H1 (cell line): ENCODE measurements around the gene SEMA3E. TPM values are rescaled to one million over a fixed set of nuclear protein-coding genes. Genes with fewer than 3 reads are reported as not detected.

Experiments
- CTCF ChIA-PET: fragments of 300-600 bp; sonication (Branson Sonifier 250); formaldehyde crosslinking; loops from one replicate; lab custom pipeline; 2021; ENCODE audit not compliant: partially characterized antibody; lab: Charles Lee
- POLR2A ChIA-PET: fragments of 300-600 bp; sonication (Branson Sonifier 250); formaldehyde crosslinking; loops from one replicate; lab custom pipeline; 2021; ENCODE audit warnings: inconsistent platforms; ENCODE audit not compliant: partially characterized antibody; lab: Charles Lee
- DNase-seq, 2 experiments: peaks; one replicate each; pipeline versions ENCODE4 v3.0.0 to v3.0.0-alpha.2; 2010 to 2022; ENCODE audit warnings: low spot score in 2 of 2, low read depth in 1 of 2, mixed read lengths in 1 of 2
- FAIRE-seq: peaks from 2 replicates; lab custom pipeline; 2011; peaks lifted over from hg19 to GRCh38; lab: Jason Lieb, UNC
- H2AFZ ChIP-seq: 2 replicates; pipeline ENCODE4 v1.8.1; 2012; ENCODE audit warnings: low read length, inconsistent platforms
- H2AK5ac ChIP-seq: 2 replicates; pipeline ENCODE4 v1.6.1; 2013; ENCODE audit warnings: low read depth, low read length
- H2BK120ac ChIP-seq: replicated peaks from 2 replicates; pipeline ENCODE3; 2013; ENCODE audit warnings: low read depth, low read length, inconsistent platforms
- H2BK12ac ChIP-seq: 2 replicates; pipeline ENCODE4 v1.6.1; 2013; ENCODE audit warnings: low read depth, low read length
- H2BK15ac ChIP-seq: 2 replicates; pipeline ENCODE4 v1.6.1; 2013; ENCODE audit warnings: low read length
- H2BK20ac ChIP-seq: 2 replicates; pipeline ENCODE4 v1.6.1; 2013; ENCODE audit warnings: low read length
- H2BK5ac ChIP-seq: 2 replicates; pipeline ENCODE4 v1.6.1; 2013; ENCODE audit warnings: low read depth, low read length
- H3K14ac ChIP-seq: 2 replicates; pipeline ENCODE4 v1.6.1; 2013; ENCODE audit warnings: inconsistent platforms; ENCODE audit not compliant: insufficient read length
- H3K18ac ChIP-seq: 2 replicates; pipeline ENCODE4 v1.6.1; 2013; ENCODE audit warnings: low read length; ENCODE audit errors: extremely low read depth
- H3K23ac ChIP-seq: 2 replicates; pipeline ENCODE4 v1.6.1; 2013; ENCODE audit warnings: inconsistent platforms; ENCODE audit not compliant: insufficient read length
- H3K23me2 ChIP-seq: 2 replicates; pipeline ENCODE4 v1.6.1; 2013; ENCODE audit warnings: low read depth, low read length
- H3K27ac ChIP-seq: 2 replicates; pipeline ENCODE4 v1.6.1; 2011; ENCODE audit warnings: low read depth, low read length, inconsistent platforms
- H3K27me3 ChIP-seq, 4 experiments: replicated peaks in 1 of 4; 1 replicate in 1 of 4; 2 replicates in 3 of 4; pipeline versions ENCODE4 v1.6.1 to v1.8.1; 2011 to 2013; ENCODE audit warnings: low read length in 3 of 4, mild to moderate bottlenecking in 3 of 4, inconsistent platforms in 2 of 4, mixed read lengths in 2 of 4, moderate library complexity in 1 of 4; ENCODE audit not compliant: control insufficient read depth in 3 of 4, insufficient read depth in 3 of 4; ENCODE audit errors: extremely low read depth in 1 of 4
- H3K36me3 ChIP-seq, 4 experiments: 2 replicates each; pipeline versions ENCODE4 v1.6.1 to v1.8.1; 2011 to 2013; ENCODE audit warnings: mild to moderate bottlenecking in 4 of 4, low read length in 3 of 4, moderate library complexity in 2 of 4, control low read depth in 1 of 4, inconsistent platforms in 1 of 4; ENCODE audit not compliant: insufficient read depth in 4 of 4, control insufficient read depth in 2 of 4
- H3K4ac ChIP-seq: replicated peaks from 2 replicates; pipeline ENCODE3; 2013; ENCODE audit warnings: low read length, low read depth, mixed read lengths, inconsistent platforms; ENCODE audit not compliant: insufficient read length
- H3K4me1 ChIP-seq, 4 experiments: replicated peaks in 1 of 4; 1 replicate in 1 of 4; 2 replicates in 3 of 4; pipeline versions ENCODE4 v1.6.1 to v1.8.1; 2011 to 2013; ENCODE audit warnings: low read length in 3 of 4, inconsistent platforms in 2 of 4, mixed read lengths in 1 of 4; ENCODE audit not compliant: insufficient read depth in 4 of 4, control insufficient read depth in 3 of 4
- H3K4me2 ChIP-seq, 2 experiments: 2 replicates each; pipeline versions ENCODE4 v1.6.1 to v1.8.1; 2011 to 2013; ENCODE audit warnings: low read depth in 2 of 2, low read length in 2 of 2, control low read depth in 1 of 2, inconsistent platforms in 1 of 2, mild to moderate bottlenecking in 1 of 2; ENCODE audit not compliant: insufficient read depth in 1 of 2
- H3K4me3 ChIP-seq, 4 experiments: fragments of 200-600, 300-600 bp in 1 of 4; sonication (generic), shearing (Covaris generic), sonication (Bioruptor Twin) in 1 of 4; 2 replicates each; pipeline versions ENCODE4 v1.5.1 to v1.8.1; 2011 to 2016; ENCODE audit warnings: low read length in 4 of 4, low read depth in 3 of 4, control low read depth in 2 of 4, inconsistent platforms in 2 of 4, mild to moderate bottlenecking in 2 of 4, mixed read lengths in 1 of 4, moderate library complexity in 1 of 4; ENCODE audit not compliant: insufficient read depth in 2 of 4; ENCODE audit errors: extremely low read depth in 1 of 4
- H3K56ac ChIP-seq: replicated peaks from 2 replicates; pipeline ENCODE3; 2013; ENCODE audit warnings: low read depth, mild to moderate bottlenecking, mixed read lengths, low read length, inconsistent platforms; ENCODE audit not compliant: insufficient read length
- H3K79me1 ChIP-seq: 2 replicates; pipeline ENCODE4 v1.6.1; 2013; ENCODE audit warnings: low read depth, low read length, control low read depth
- H3K79me2 ChIP-seq, 2 experiments: 2 replicates each; pipeline versions ENCODE4 v1.6.1 to v1.8.1; 2012 to 2013; ENCODE audit warnings: low read length in 2 of 2, mild to moderate bottlenecking in 2 of 2, inconsistent platforms in 1 of 2; ENCODE audit not compliant: insufficient read depth in 2 of 2, control insufficient read depth in 1 of 2
- H3K9ac ChIP-seq, 4 experiments: replicated peaks in 1 of 4; 1 replicate in 1 of 4; 2 replicates in 3 of 4; pipeline versions ENCODE4 v1.6.1 to v1.8.1; 2011 to 2013; ENCODE audit warnings: low read depth in 3 of 4, low read length in 3 of 4, control low read depth in 2 of 4, mild to moderate bottlenecking in 2 of 4, moderate library complexity in 2 of 4, inconsistent platforms in 1 of 4; ENCODE audit errors: extremely low read depth in 1 of 4
- H3K9me3 ChIP-seq, 2 experiments: 2 replicates each; pipeline versions ENCODE4 v1.6.1 to v1.8.1; 2012 to 2013; ENCODE audit warnings: mild to moderate bottlenecking in 2 of 2, moderate library complexity in 2 of 2, control low read depth in 1 of 2, inconsistent platforms in 1 of 2, low read depth in 1 of 2, low read length in 1 of 2, mixed read lengths in 1 of 2; ENCODE audit not compliant: insufficient read depth in 2 of 2
- H4K20me1 ChIP-seq, 2 experiments: replicated peaks in 1 of 2; 2 replicates each; pipeline versions ENCODE3 to v1.8.1; 2011 to 2013; ENCODE audit warnings: inconsistent platforms in 2 of 2, low read length in 2 of 2, mild to moderate bottlenecking in 1 of 2; ENCODE audit not compliant: insufficient read depth in 2 of 2, control insufficient read depth in 1 of 2
- H4K5ac ChIP-seq: 2 replicates; pipeline ENCODE4 v1.6.1; 2013; ENCODE audit warnings: low read length, low read depth, mixed read lengths, inconsistent platforms; ENCODE audit not compliant: insufficient read length
- H4K8ac ChIP-seq: 2 replicates; pipeline ENCODE4 v1.8.0; 2013; ENCODE audit warnings: mild to moderate bottlenecking, moderate library complexity, low read length, inconsistent platforms; ENCODE audit not compliant: insufficient read depth; ENCODE audit errors: extremely low read depth
- H4K91ac ChIP-seq: replicated peaks from 2 replicates; pipeline ENCODE3; 2013; ENCODE audit warnings: low read length, mixed read lengths, inconsistent platforms; ENCODE audit not compliant: insufficient read length
- ASH2L ChIP-seq: fragments of 200-600, 300-600 bp; sonication (generic); IDR thresholded peaks from one replicate; pipeline ENCODE4 v1.7.1; 2017; ENCODE audit warnings: low read length
- WGBS, 2 experiments: shearing (Covaris generic) in 1 of 2; methylation state at CpG; one replicate each; pipeline versions ENCODE4 v1.1.6 to v1.1.7; 2013 to 2015; ENCODE audit warnings: low lambda C conversion rate in 2 of 2, mixed read lengths in 2 of 2, inconsistent platforms in 1 of 2, low coverage in 1 of 2, missing lambda C conversion rate in 1 of 2; ENCODE audit not compliant: insufficient replicate concordance in 2 of 2, insufficient coverage in 1 of 2, insufficient read length in 1 of 2; ENCODE audit errors: extremely low coverage in 1 of 2, missing lambda C conversion rate in 1 of 2; 5-methylcytosine and 5-hydroxymethylcytosine counted together
- polyA plus RNA-seq, 7 experiments: library from polyadenylated mRNA; depleted of rRNA in 3 of 7; stranded (reverse) in 5 of 7; unstranded in 2 of 7; fragments of >200 nt in 5 of 7; fragments of 200-250 nt in 2 of 7; gene quantifications; 1 replicate in 5 of 7; 2 replicates in 1 of 7; 4 replicates in 1 of 7; pipeline versions ENCODE4 v1.2.1 to v1.2.3, GENCODE V29; 2011 to 2013; ENCODE audit warnings: missing spikeins in 2 of 7, mixed read lengths in 2 of 7
- total RNA-seq: library from RNA; stranded (reverse); fragmentation: NEBNext Ultra II Directional; extraction: Animal tissue kit (Norgen Biotek cat#: 25700); gene quantifications from 2 replicates; pipeline ENCODE4 v1.2.1, GENCODE V29; 2021

Gene SEMA3E
- total and polyA plus RNA-seq, 2 of the 8 experiments (the other 6 are each of a cell fraction or from before 2014, with no cell fraction given) = 0.93 to 0.94 TPM

GRCh38 chr7:83429493-83429892 lies 219.4 kb downstream of the SEMA3E start:
- Histone ChIP-seq H2BK20ac (peak overlapping the region; percentile 49; the same call in 1 of the 2 replicates), H2BK5ac (peak overlapping the region; percentile 76; the same call in 1 of the 2 replicates), H4K5ac (peak overlapping the region; percentile 44), H3K23ac (no peak overlapping the region), H3K9me3 (no peaks in the 10 kb centered on the region), H2BK15ac (no peak overlapping the region), H2BK120ac (peak overlapping the region; percentile 88), H3K14ac (no peak overlapping the region), H3K4me1 (peaks cover 0 to 11% (median 4%) of the 10 kb centered on the region in 4 experiments; a peak in 4 of 7 replicates), H3K27ac (no peak overlapping the region), H4K91ac (peak overlapping the region; percentile 16), H3K36me3 (no peaks in the 10 kb centered on the region), H3K4me3 (peak overlapping the region in 1 of 4 experiments; percentile 42; a peak in 3 of 8 replicates), H4K8ac (no peak overlapping the region), H3K79me2 (no peaks in the 10 kb centered on the region), H2AFZ (no peak overlapping the region), H2BK12ac (no peak overlapping the region; the same call in 1 of the 2 replicates), H3K4ac (no peak overlapping the region), H2AK5ac (no peak overlapping the region), H3K79me1 (no peaks in the 10 kb centered on the region), H3K18ac (no peak overlapping the region), H3K23me2 (no peaks in the 10 kb centered on the region), H3K56ac (no peak overlapping the region), H4K20me1 (no peaks in the 10 kb centered on the region), H3K27me3 (no peaks in the 10 kb centered on the region), H3K9ac (no peak overlapping the region), H3K4me2 (peak overlapping the region; percentile 55 to 62)
- 2% methylated on average over 2 of the region's 2 CpGs; no CpG with 5 or more reads in 1 of the 2 experiments for WGBS, 2 experiments
- CTCF ChIA-PET = interaction anchor here (0.7 to 2.9 kb wide), 4 partner anchors 14 to 85 kb away, joined by 3 to 10 read pairs (median 7); no protein-coding TSS in a partner anchor
- FAIRE-seq = no peak
- peak in 1 of 2 experiments; percentile 70 for DNase-seq
- POLR2A ChIA-PET = interaction anchor here (0.7 to 8.1 kb wide), 5 partner anchors 11 to 37 kb away, joined by 3 to 80 read pairs (median 3); no protein-coding TSS in a partner anchor
- TF ChIP-seq ASH2L = peak; percentile 18
